GM12878 (cell line): ENCODE results near the gene SMR3B. TPM values are rescaled to one million over a fixed set of nuclear protein-coding genes. Genes with fewer than 3 reads are reported as not detected.

Source experiments
- ATAC-seq: fragments of 200-7000 bp; cut with Tn5 transposase; 3 replicates; pipeline ENCODE4 v1.9.1; 2020; ENCODE audit warnings: mild to moderate bottlenecking, moderate library complexity
- BruUV-seq: library from RNA; stranded (reverse); fragments of 400-500 nt; replicated peaks from 2 replicates; lab custom pipeline; 2021; lab: Mats Ljungman, UMichigan
- CTCF ChIA-PET: fragments of 300-600 bp; sonication (Branson Sonifier 250); formaldehyde crosslinking; extraction: SDS; loops from one replicate; lab custom pipeline; 2021; ENCODE audit warnings: inconsistent platforms; lab: Yijun Ruan, JAX
- POLR2A ChIA-PET: fragments of 350-600 bp; formaldehyde crosslinking; extraction: SDS; loops from one replicate; lab custom pipeline; 2021; ENCODE audit warnings: inconsistent platforms; lab: Charles Lee
- RAD21 ChIA-PET: fragments of 300-600 bp; sonication (Branson Sonifier 250); formaldehyde crosslinking; loops from one replicate; lab custom pipeline; 2023; ENCODE audit warnings: antibody characterized with exemption; ENCODE audit not compliant: unreplicated experiment; lab: Charles Lee
- SMC1A ChIA-PET: fragments of 300-600 bp; sonication (Branson Sonifier 250); formaldehyde crosslinking; loops from one replicate; lab custom pipeline; 2023; ENCODE audit not compliant: unreplicated experiment, uncharacterized antibody; lab: Charles Lee
- DNase-seq: peaks from one replicate; pipeline ENCODE4 v3.0.0-alpha.2; 2011; ENCODE audit warnings: low read depth, low spot score
- FAIRE-seq: peaks from 3 replicates; lab custom pipeline; 2011; peaks lifted over from hg19 to GRCh38; lab: Jason Lieb, UNC
- H2AFZ ChIP-seq: 2 replicates; pipeline ENCODE4 v1.6.0; 2011; ENCODE audit warnings: low read depth, low read length, control low read depth; ENCODE audit not compliant: control insufficient read depth
- H3K27ac ChIP-seq: 2 replicates; pipeline ENCODE4 v1.5.1; 2011; ENCODE audit warnings: control low read depth; ENCODE audit not compliant: control insufficient read depth, insufficient read depth
- H3K27me3 ChIP-seq, 2 experiments: replicated peaks in 1 of 2; 2 replicates each; pipeline versions ENCODE4 v1.6.0 to v1.6.1; 2011; ENCODE audit warnings: low read length in 1 of 2; ENCODE audit not compliant: control insufficient read depth in 2 of 2, insufficient read depth in 2 of 2
- H3K36me3 ChIP-seq, 2 experiments: 2 replicates each; pipeline ENCODE4 v1.5.1; 2011; ENCODE audit warnings: low read length in 1 of 2; ENCODE audit not compliant: control insufficient read depth in 2 of 2, insufficient read depth in 2 of 2
- H3K4me1 ChIP-seq: 2 replicates; pipeline ENCODE4 v1.6.1; 2011; ENCODE audit warnings: mild to moderate bottlenecking, low read length, moderate library complexity, mixed read lengths; ENCODE audit not compliant: control insufficient read depth, insufficient read depth
- H3K4me2 ChIP-seq: 2 replicates; pipeline ENCODE4 v1.6.0; 2011; ENCODE audit warnings: control low read depth; ENCODE audit not compliant: control insufficient read depth, insufficient read depth
- H3K4me3 ChIP-seq: fragments of 200-600 bp; sonication (generic); 2 replicates; pipeline ENCODE4 v1.5.1; 2016
- H3K79me2 ChIP-seq: 2 replicates; pipeline ENCODE4 v1.6.0; 2011; ENCODE audit warnings: low read length; ENCODE audit not compliant: control insufficient read depth, insufficient read depth
- H3K9ac ChIP-seq: 2 replicates; pipeline ENCODE4 v1.8.0; 2011; ENCODE audit warnings: low read length, control low read depth, mixed read lengths; ENCODE audit not compliant: control insufficient read depth, insufficient read depth
- H3K9me3 ChIP-seq: replicated peaks from 3 replicates; pipeline ENCODE4 v1.5.1; 2011; ENCODE audit warnings: mild to moderate bottlenecking, low read length; ENCODE audit not compliant: control insufficient read depth, insufficient read depth
- H4K20me1 ChIP-seq: 2 replicates; pipeline ENCODE4 v1.6.0; 2011; ENCODE audit not compliant: control insufficient read depth, insufficient read depth
- BCL11A ChIP-seq: IDR thresholded peaks from 2 replicates; pipeline ENCODE4 v1.6.1; 2011; ENCODE audit warnings: low read depth, low read length
- CHD1 ChIP-seq: IDR thresholded peaks from 2 replicates; pipeline ENCODE4 v1.6.1; 2012; ENCODE audit warnings: low read depth, low read length, improper control_type of control experiment
- ESRRA ChIP-seq: IDR thresholded peaks from 2 replicates; pipeline ENCODE4 v1.6.1; 2012; ENCODE audit warnings: mild to moderate bottlenecking, low read length, improper control_type of control experiment
- FOXM1 ChIP-seq: IDR thresholded peaks from 2 replicates; pipeline ENCODE4 v1.6.1; 2012; ENCODE audit warnings: low read depth, mild to moderate bottlenecking, inconsistent platforms, low read length, moderate library complexity
- GATAD2B ChIP-seq: fragments of 450-650 bp; conservative IDR thresholded peaks from 2 replicates; pipeline ENCODE4 v1.6.1; 2017; ENCODE audit warnings: low read depth, mild to moderate bottlenecking, moderate library complexity
- HDAC2 ChIP-seq: fragments of 200-600 bp; sonication (generic); IDR thresholded peaks from 2 replicates; pipeline ENCODE4 v1.6.1; 2017
- JUND ChIP-seq: IDR thresholded peaks from 2 replicates; pipeline ENCODE4 v1.6.1; 2012; ENCODE audit warnings: low read depth, mild to moderate bottlenecking, low read length, improper control_type of control experiment, moderate library complexity
- MYB ChIP-seq: fragments of 150-350 bp; IDR thresholded peaks from 2 replicates; pipeline ENCODE4 v1.6.1; 2014; ENCODE audit warnings: mild to moderate bottlenecking, low read depth, low read length, borderline replicate concordance
- MYC ChIP-seq: IDR thresholded peaks from 2 replicates; pipeline ENCODE4 v1.6.1; 2011; ENCODE audit warnings: mild to moderate bottlenecking, low read length, moderate library complexity, inconsistent platforms; ENCODE audit not compliant: insufficient read depth, insufficient replicate concordance, insufficient read length, severe bottlenecking
- NBN ChIP-seq: fragments of 450-650 bp; IDR thresholded peaks from 2 replicates; pipeline ENCODE4 v1.6.1; 2016
- NR2C1 ChIP-seq: fragments of 450-650 bp; IDR thresholded peaks from 2 replicates; pipeline ENCODE4 v1.6.1; 2017; ENCODE audit warnings: antibody characterized with exemption, mild to moderate bottlenecking, moderate library complexity
- NR2C2 ChIP-seq: IDR thresholded peaks from 2 replicates; pipeline ENCODE4 v1.6.1; 2011; ENCODE audit warnings: borderline replicate concordance, low read depth; ENCODE audit not compliant: control insufficient read depth, insufficient read length
- RAD21 ChIP-seq: IDR thresholded peaks from 2 replicates; pipeline ENCODE4 v1.6.1; 2011; ENCODE audit warnings: mild to moderate bottlenecking, low read depth, low read length, moderate library complexity; ENCODE audit not compliant: insufficient read depth
- SMAD1 ChIP-seq: fragments of 450-650 bp; IDR thresholded peaks from 2 replicates; pipeline ENCODE4 v1.6.1; 2018; ENCODE audit warnings: mild to moderate bottlenecking, low read depth; ENCODE audit not compliant: partially characterized antibody
- TCF7 ChIP-seq: IDR thresholded peaks from 2 replicates; pipeline ENCODE4 v1.6.1; 2014; ENCODE audit warnings: antibody characterized with exemption, borderline replicate concordance
- YBX1 ChIP-seq: fragments of 450-650 bp; IDR thresholded peaks from 2 replicates; pipeline ENCODE4 v1.6.1; 2016; ENCODE audit warnings: antibody characterized with exemption
- WGBS: methylation state at CpG from one replicate; pipeline ENCODE4 v1.1.6; 2016; ENCODE audit warnings: low lambda C conversion rate; ENCODE audit not compliant: insufficient replicate concordance, insufficient coverage; ENCODE audit errors: missing lambda C conversion rate; 5-methylcytosine and 5-hydroxymethylcytosine counted together
- in situ Hi-C: fragments of 300-500 bp; cut with MboI; formaldehyde crosslinking; loops from 9 replicates; pipeline ENCODE4 v1.14.3; 2018; ENCODE audit warnings: mixed read lengths
- intact Hi-C: fragments of 100-400 bp; cut with micrococcal nuclease; formaldehyde crosslinking; loops from one replicate; pipeline ENCODE4 v1.14.2; 2022; ENCODE audit not compliant: unreplicated experiment
- polyA plus RNA-seq, 11 experiments: library from polyadenylated mRNA; depleted of rRNA in 4 of 11; unstranded in 6 of 11; stranded (reverse) in 5 of 11; fragments of >200 nt; fragmentation: Nextera tagmentation in 4 of 11; fragmentation: Illumina TruSeq in 1 of 11; extraction: Ambion mirVana in 4 of 11; extraction: Trizol in 1 of 11; gene quantifications; 1 replicate in 1 of 11; 2 replicates in 10 of 11; pipeline versions ENCODE4 v1.2.1 to v1.2.3, GENCODE V29; 2011 to 2016; ENCODE audit warnings: inconsistent platforms in 2 of 11, missing spikeins in 2 of 11, low read depth in 1 of 11
- total RNA-seq, 4 experiments: library from RNA; depleted of rRNA in 3 of 4; stranded (reverse); fragments of >200 nt in 3 of 4; fragmentation: Illumina TruSeq in 1 of 4; extraction: Trizol in 1 of 4; gene quantifications; 2 replicates each; pipeline versions ENCODE4 v1.2.1 to v1.2.3, GENCODE V29; 2013 to 2021
- TF ChIP-seq, protein P1 (sequence below): fragments of 450-650 bp; IDR thresholded peaks from 2 replicates; pipeline ENCODE4 v1.6.1; 2017; ENCODE audit warnings: mild to moderate bottlenecking, low read depth, inconsistent platforms; ENCODE audit not compliant: poor library complexity, severe bottlenecking
- TF ChIP-seq, protein P2 (sequence below): IDR thresholded peaks from 2 replicates; pipeline ENCODE4 v1.6.1; 2011; ENCODE audit warnings: borderline replicate concordance, low read depth, mild to moderate bottlenecking, moderate library complexity, mixed read lengths, low read length; ENCODE audit not compliant: insufficient read depth; ENCODE audit errors: extremely low read length
- TF ChIP-seq, protein P3 (sequence below): fragments of 450-650 bp; IDR thresholded peaks from 2 replicates; pipeline ENCODE4 v1.6.1; 2017; ENCODE audit warnings: mild to moderate bottlenecking

Gene SMR3B
- total and polyA plus RNA-seq, 10 of the 15 experiments (the other 5 are each of a cell fraction or from before 2014, with no cell fraction given), result 0.32 TPM; not detected in 9

DNA sequence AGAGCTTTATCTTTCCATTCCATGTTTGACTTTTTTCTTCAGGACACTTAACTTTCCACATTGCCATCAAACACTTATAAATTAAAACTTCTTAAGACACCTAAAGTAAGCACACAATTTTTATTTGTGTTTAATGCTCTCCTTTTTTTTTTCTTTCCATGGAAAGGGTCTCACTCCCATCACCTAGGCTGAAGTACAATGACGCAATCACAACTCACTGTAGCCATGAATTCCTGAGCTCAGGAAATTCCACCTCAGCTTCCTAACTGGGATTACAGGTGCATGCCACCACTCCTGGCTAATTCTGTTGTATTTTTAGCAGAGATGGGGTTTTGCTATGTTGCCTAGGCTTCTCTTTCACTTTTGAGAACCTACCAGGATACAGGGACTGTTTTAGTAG lies 15.1 kb upstream of the SMR3B start (continued):
- TF ChIP-seq FOXM1 (no peak), BCL11A (no peak), NR2C2 (no peak), YBX1 (no peak), HDAC2 (no peak), SMAD1 (no peak), GATAD2B (no peak), TCF7 (no peak), RAD21 (no peak)
- TF ChIP-seq, protein P1, sequence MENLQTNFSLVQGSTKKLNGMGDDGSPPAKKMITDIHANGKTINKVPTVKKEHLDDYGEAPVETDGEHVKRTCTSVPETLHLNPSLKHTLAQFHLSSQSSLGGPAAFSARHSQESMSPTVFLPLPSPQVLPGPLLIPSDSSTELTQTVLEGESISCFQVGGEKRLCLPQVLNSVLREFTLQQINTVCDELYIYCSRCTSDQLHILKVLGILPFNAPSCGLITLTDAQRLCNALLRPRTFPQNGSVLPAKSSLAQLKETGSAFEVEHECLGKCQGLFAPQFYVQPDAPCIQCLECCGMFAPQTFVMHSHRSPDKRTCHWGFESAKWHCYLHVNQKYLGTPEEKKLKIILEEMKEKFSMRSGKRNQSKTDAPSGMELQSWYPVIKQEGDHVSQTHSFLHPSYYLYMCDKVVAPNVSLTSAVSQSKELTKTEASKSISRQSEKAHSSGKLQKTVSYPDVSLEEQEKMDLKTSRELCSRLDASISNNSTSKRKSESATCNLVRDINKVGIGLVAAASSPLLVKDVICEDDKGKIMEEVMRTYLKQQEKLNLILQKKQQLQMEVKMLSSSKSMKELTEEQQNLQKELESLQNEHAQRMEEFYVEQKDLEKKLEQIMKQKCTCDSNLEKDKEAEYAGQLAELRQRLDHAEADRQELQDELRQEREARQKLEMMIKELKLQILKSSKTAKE, result no peak

DNA sequence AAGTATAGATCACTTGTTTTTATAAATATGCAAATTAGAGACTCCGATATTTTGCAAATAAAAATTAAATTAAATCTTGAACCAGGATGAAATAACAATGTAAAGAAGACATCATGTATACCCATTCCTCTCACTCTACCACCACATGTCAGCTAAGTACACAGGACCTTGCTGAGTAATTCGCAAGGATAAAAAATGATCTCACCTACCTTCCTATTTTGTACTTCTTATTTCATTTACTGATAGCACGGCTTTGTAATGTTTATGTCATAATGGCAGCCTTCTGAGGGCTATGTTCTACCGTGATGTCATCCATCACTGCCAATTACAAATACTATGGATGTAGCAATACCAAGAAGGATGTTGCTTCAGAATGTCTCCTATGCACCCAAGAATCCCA lies 10.9 kb upstream of the SMR3B start:
- Histone ChIP-seq H2AFZ (no peak overlapping the region), H3K79me2 (no peaks in the 10 kb centered on the region), H3K27me3 (no peaks in the 10 kb centered on the region), H3K4me1 (no peaks in the 10 kb centered on the region), H4K20me1 (no peaks in the 10 kb centered on the region), H3K9ac (no peak overlapping the region), H3K9me3 (no peaks in the 10 kb centered on the region), H3K36me3 (no peaks in the 10 kb centered on the region), H3K27ac (no peak overlapping the region), H3K4me3 (no peak overlapping the region), H3K4me2 (no peak overlapping the region)
- SMC1A ChIA-PET, result no interaction called here
- no peak for DNase-seq
- BruUV-seq, result no TSS peak
- RAD21 ChIA-PET, result no interaction called here
- POLR2A ChIA-PET, result no interaction called here
- intact Hi-C loops (no loop called here), in situ Hi-C loops (no loop called here)
- no peak for FAIRE-seq
- no peak for ATAC-seq
- CTCF ChIA-PET, result no interaction called here
- WGBS, result 21% methylated on average over 4 of the region's 4 CpGs
- no peak for TF ChIP-seq ESRRA
- TF ChIP-seq JUND, result no peak
- no peak for TF ChIP-seq NBN
- TF ChIP-seq, protein P2, sequence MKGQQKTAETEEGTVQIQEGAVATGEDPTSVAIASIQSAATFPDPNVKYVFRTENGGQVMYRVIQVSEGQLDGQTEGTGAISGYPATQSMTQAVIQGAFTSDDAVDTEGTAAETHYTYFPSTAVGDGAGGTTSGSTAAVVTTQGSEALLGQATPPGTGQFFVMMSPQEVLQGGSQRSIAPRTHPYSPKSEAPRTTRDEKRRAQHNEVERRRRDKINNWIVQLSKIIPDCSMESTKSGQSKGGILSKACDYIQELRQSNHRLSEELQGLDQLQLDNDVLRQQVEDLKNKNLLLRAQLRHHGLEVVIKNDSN, result no peak
- TF ChIP-seq RAD21, result no peak
- TF ChIP-seq MYC, result no peak
- TF ChIP-seq, protein P3, sequence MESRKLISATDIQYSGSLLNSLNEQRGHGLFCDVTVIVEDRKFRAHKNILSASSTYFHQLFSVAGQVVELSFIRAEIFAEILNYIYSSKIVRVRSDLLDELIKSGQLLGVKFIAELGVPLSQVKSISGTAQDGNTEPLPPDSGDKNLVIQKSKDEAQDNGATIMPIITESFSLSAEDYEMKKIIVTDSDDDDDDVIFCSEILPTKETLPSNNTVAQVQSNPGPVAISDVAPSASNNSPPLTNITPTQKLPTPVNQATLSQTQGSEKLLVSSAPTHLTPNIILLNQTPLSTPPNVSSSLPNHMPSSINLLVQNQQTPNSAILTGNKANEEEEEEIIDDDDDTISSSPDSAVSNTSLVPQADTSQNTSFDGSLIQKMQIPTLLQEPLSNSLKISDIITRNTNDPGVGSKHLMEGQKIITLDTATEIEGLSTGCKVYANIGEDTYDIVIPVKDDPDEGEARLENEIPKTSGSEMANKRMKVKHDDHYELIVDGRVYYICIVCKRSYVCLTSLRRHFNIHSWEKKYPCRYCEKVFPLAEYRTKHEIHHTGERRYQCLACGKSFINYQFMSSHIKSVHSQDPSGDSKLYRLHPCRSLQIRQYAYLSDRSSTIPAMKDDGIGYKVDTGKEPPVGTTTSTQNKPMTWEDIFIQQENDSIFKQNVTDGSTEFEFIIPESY, result no peak
- no peak for TF ChIP-seq NR2C1
- TF ChIP-seq MYB, result no peak
- no peak for TF ChIP-seq CHD1
